SK-N-MC (cell line): Measurements from ENCODE around the gene YWHAH.

ENCODE experiments used
- EZH2 ChIP-seq: fragments of 200-600 bp; sonication (generic); IDR thresholded peaks from one replicate; pipeline ENCODE4 v1.6.1; 2017; ENCODE audit warnings: antibody characterized with exemption
- POLR2AphosphoS5 ChIP-seq: IDR thresholded peaks from 2 replicates; pipeline ENCODE4 v1.6.1; 2012; ENCODE audit warnings: mild to moderate bottlenecking, low read depth, low read length, borderline replicate concordance

DNA sequence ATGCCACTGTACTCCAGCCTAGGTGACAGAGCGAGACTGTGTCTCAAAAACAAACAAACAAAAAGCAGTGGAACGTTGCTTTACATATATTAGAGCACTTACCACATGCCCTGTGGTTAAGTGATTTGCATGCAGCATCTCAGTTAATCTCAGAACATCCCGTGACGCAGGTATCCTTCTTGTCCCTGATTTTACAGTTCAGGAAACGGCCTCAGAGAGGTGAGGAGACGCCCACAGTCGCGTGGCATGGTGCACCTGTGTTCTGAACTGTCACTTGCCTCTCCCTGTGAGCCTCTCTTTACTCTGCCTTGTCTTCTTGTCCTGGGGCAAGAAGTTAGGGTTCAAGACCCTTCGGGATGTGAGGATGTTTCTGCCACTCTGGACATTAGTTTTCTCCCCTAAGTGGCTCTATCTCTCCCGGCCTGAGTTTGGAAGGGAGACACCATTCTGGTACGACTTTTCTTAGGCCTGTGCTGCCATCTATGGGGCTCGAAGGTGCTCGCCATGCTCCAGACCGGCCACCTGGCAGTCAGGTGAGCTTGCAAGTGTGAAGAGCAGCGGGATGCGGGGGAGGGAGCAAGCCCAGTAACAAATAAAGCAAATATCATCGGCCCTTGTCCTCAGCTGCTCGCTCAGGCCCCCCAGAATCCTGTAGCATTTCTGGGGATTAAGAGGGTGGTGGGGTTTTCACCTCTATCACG lies 25.6 kb downstream of the YWHAH start:
- TF ChIP-seq EZH2 (no peak), POLR2AphosphoS5 (no peak)
